Stimulated activated memory B cell treated with anti-CD40 and anti-IgM and Interleukin-4, amounts not matched to agents 10 μg/mL and 1 μg/mL and 100 μg/mL, for 72 hours (primary cell): ENCODE results near the gene KRCC1.
"Not testable (repeated sequence)": the region's sequence is repeated elsewhere in the genome, so short reads cannot be mapped to it uniquely, and the experiment has no call there.

Experiments used
- ATAC-seq: fragments of 150-1000 bp; cut with Tn5 transposase; 2 replicates; pipeline ENCODE4 v1.10.0; 2021
- H3K27ac Mint-ChIP-seq: one replicate; pipeline ENCODE4 v1.8.0; 2022; ENCODE audit warnings: mild to moderate bottlenecking, mixed read lengths
- H3K27me3 Mint-ChIP-seq: one replicate; pipeline ENCODE4 v1.8.0; 2022; ENCODE audit warnings: mixed read lengths
- H3K36me3 Mint-ChIP-seq: one replicate; pipeline ENCODE4 v1.8.0; 2022; ENCODE audit warnings: mixed read lengths
- H3K4me1 Mint-ChIP-seq: one replicate; pipeline ENCODE4 v1.8.0; 2022; ENCODE audit warnings: mixed read lengths
- H3K4me3 Mint-ChIP-seq: one replicate; pipeline ENCODE4 v1.8.0; 2022; ENCODE audit warnings: mild to moderate bottlenecking, moderate library complexity, mixed read lengths
- H3K9me3 Mint-ChIP-seq: one replicate; pipeline ENCODE4 v1.8.0; 2022; ENCODE audit warnings: mixed read lengths

KRCC1 gene

GRCh38 chr2:88036182-88036581 lies 19.4 kb downstream of the KRCC1 start:
- no peaks in the 10 kb centered on the region for H3K27me3 Mint-ChIP-seq
- no peak for ATAC-seq
- peaks cover 34% of the 10 kb centered on the region for H3K4me1 Mint-ChIP-seq
- H3K4me3 Mint-ChIP-seq = no peak overlapping the region
- H3K36me3 Mint-ChIP-seq = peaks cover 40% of the 10 kb centered on the region
- peaks cover 8% of the 10 kb centered on the region for H3K9me3 Mint-ChIP-seq
- H3K27ac Mint-ChIP-seq = peak overlapping the region; percentile 37

DNA sequence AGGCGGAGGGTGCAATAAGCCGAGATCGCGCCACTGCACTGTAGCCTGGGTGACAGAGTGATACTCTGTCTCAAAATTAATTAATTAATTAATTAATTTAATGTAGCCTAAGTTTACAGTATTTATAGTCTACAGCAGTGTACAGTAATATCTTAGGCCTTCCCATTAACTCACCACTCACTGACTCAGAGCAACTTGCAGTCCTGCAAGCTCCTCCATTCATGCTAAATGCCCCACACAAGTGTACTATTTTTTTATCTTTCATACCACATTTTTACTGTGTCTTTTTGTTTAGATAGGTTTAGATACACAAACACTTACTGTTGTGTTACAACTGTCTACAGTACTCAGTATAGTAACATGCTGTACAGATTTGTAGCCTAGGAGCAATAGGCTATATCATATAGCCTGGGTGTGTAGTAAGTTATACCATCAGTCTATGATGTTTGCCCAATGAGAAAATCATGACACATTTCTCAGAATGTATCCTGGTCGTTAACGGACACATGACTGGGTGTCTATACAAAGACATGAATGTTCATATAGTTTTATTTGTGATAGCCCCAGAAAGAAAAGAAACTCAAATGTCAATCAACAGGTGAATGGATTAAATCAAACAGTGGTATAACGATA lies 23.4 kb downstream of the KRCC1 start:
- H3K4me1 Mint-ChIP-seq = peaks cover 34% of the 10 kb centered on the region
- peaks cover 46% of the 10 kb centered on the region for H3K36me3 Mint-ChIP-seq
- H3K9me3 Mint-ChIP-seq = no peaks in the 10 kb centered on the region
- H3K27ac Mint-ChIP-seq = no peak overlapping the region
- ATAC-seq = no peak
- H3K27me3 Mint-ChIP-seq = no peaks in the 10 kb centered on the region
- no peak overlapping the region for H3K4me3 Mint-ChIP-seq

- H3K36me3 Mint-ChIP-seq = peaks cover 30% of the 10 kb centered on the region
- no peaks in the 10 kb centered on the region for H3K27me3 Mint-ChIP-seq
- H3K4me1 Mint-ChIP-seq = peaks cover 22% of the 10 kb centered on the region
- no peak overlapping the region for H3K4me3 Mint-ChIP-seq
- ATAC-seq = peak; percentile 74
- H3K27ac Mint-ChIP-seq = peak overlapping the region; percentile 91
- no peaks in the 10 kb centered on the region for H3K9me3 Mint-ChIP-seq
These were observed 26.7 kb downstream of the KRCC1 start for GRCh38 chr2:88028931-88029330.

- peak overlapping the region; percentile 72 for H3K4me3 Mint-ChIP-seq
- H3K27ac Mint-ChIP-seq = peak overlapping the region; percentile 91
- H3K9me3 Mint-ChIP-seq = no peaks in the 10 kb centered on the region
- H3K4me1 Mint-ChIP-seq = peaks cover 22% of the 10 kb centered on the region
- H3K36me3 Mint-ChIP-seq = peaks cover 30% of the 10 kb centered on the region
- no peaks in the 10 kb centered on the region for H3K27me3 Mint-ChIP-seq
- ATAC-seq = peak; percentile 83
These were observed 27.7 kb downstream of the KRCC1 start for GRCh38 chr2:88027697-88028389.

- Mint-ChIP-seq H3K27ac (no peak overlapping the region), H3K4me1 (peaks cover 22% of the 10 kb centered on the region), H3K36me3 (peaks cover 22% of the 10 kb centered on the region), H3K27me3 (no peaks in the 10 kb centered on the region), H3K9me3 (no peaks in the 10 kb centered on the region), H3K4me3 (no peak overlapping the region)
- ATAC-seq = no peak
These were observed 31.1 kb downstream of the KRCC1 start for GRCh38 chr2:88024509-88024908.

DNA sequence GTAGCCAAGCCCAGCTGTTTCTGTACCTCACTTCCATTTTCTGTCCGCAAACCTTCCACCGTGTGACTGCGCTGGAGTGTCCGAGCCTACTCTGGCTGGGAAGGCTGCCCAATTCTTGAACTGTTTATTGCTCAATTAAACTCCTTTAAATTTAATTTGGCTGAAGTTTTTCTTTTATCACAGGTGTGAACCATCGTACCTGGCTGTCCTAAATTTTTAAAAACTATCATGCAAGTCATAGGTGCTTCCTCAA lies 33.0 kb downstream of the KRCC1 start:
- peaks cover 6% of the 10 kb centered on the region for H3K9me3 Mint-ChIP-seq
- peaks cover 16% of the 10 kb centered on the region for H3K4me1 Mint-ChIP-seq
- no peak overlapping the region for H3K4me3 Mint-ChIP-seq

DNA sequence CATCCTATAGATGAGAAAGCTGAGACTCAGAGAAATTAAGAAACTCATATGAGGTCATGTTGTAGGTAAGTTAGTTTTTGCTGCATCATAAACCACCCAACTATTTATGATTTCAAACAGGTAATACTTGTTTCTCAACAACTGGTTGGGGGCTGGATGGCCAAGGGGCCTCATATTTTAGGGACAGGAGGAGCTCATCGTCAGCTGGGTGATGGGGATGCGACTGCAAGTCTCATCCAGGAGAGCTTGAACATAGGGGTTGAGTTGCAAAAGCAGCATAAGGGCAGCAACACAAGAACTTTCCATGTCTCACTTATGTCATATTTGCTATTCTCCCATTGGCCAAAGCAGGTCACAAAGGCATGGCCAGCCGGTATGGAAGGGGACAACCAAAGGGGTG lies 35.6 kb downstream of the KRCC1 start:
- H3K27ac Mint-ChIP-seq = no peak overlapping the region
- H3K4me3 Mint-ChIP-seq = no peak overlapping the region
- peaks cover 9% of the 10 kb centered on the region for H3K36me3 Mint-ChIP-seq
- peaks cover 16% of the 10 kb centered on the region for H3K4me1 Mint-ChIP-seq
- ATAC-seq = no peak
- H3K9me3 Mint-ChIP-seq = peaks cover 6% of the 10 kb centered on the region
- H3K27me3 Mint-ChIP-seq = no peaks in the 10 kb centered on the region

More for the DNA sequence above, 33.0 kb downstream of the KRCC1 start:
- Mint-ChIP-seq H3K27me3 (no peaks in the 10 kb centered on the region), H3K36me3 (peaks cover 12% of the 10 kb centered on the region), H3K27ac (no peak overlapping the region)
- ATAC-seq = no peak

- H3K9me3 Mint-ChIP-seq = peaks cover 6% of the 10 kb centered on the region
- no peaks in the 10 kb centered on the region for H3K27me3 Mint-ChIP-seq
- H3K4me1 Mint-ChIP-seq = peaks cover 23% of the 10 kb centered on the region
- H3K36me3 Mint-ChIP-seq = peaks cover 9% of the 10 kb centered on the region
- no peak overlapping the region for H3K4me3 Mint-ChIP-seq
- ATAC-seq = no peak
- no peak overlapping the region for H3K27ac Mint-ChIP-seq
These were observed 36.7 kb downstream of the KRCC1 start for GRCh38 chr2:88018909-88019308.

- not testable (repeated sequence) for ATAC-seq, H3K27me3 Mint-ChIP-seq
These were observed 37.3 kb downstream of the KRCC1 start for GRCh38 chr2:88018077-88018805.

DNA sequence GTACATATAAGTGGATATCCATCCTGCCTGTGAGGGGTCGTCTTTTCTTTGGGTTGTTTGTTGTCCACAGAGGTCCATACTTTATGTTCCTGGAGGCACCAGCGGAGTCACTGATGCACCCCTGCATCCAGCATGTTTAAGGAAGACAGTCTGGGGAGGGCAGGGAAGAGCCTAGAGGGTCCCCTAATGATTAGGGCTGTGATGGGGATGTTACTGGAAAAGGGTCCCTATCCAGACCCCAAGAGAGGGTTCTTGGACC lies 37.9 kb downstream of the KRCC1 start:
- Mint-ChIP-seq H3K4me1 (peaks cover 23% of the 10 kb centered on the region), H3K27ac (peak overlapping the region; percentile 99), H3K4me3 (peak overlapping the region; percentile 97)
- H3K36me3 Mint-ChIP-seq, H3K9me3 Mint-ChIP-seq, ATAC-seq, H3K27me3 Mint-ChIP-seq: not testable (repeated sequence)

More at GRCh38 chr2:88018077-88018805, 37.3 kb downstream of the KRCC1 start:
- H3K36me3 Mint-ChIP-seq, H3K9me3 Mint-ChIP-seq: not testable (repeated sequence)
- peak overlapping the region; percentile 99 for H3K27ac Mint-ChIP-seq
- peaks cover 23% of the 10 kb centered on the region for H3K4me1 Mint-ChIP-seq
- H3K4me3 Mint-ChIP-seq = peak overlapping the region; percentile 97

- H3K27ac Mint-ChIP-seq = peak overlapping the region; percentile 99
- no peaks in the 10 kb centered on the region for H3K27me3 Mint-ChIP-seq
- H3K4me3 Mint-ChIP-seq = peak overlapping the region; percentile 97
- H3K4me1 Mint-ChIP-seq = peaks cover 23% of the 10 kb centered on the region
- peaks cover 6% of the 10 kb centered on the region for H3K9me3 Mint-ChIP-seq
- ATAC-seq = peak; percentile 76
- peaks cover 9% of the 10 kb centered on the region for H3K36me3 Mint-ChIP-seq
These were observed 38.4 kb downstream of the KRCC1 start for GRCh38 chr2:88016960-88017779.

DNA sequence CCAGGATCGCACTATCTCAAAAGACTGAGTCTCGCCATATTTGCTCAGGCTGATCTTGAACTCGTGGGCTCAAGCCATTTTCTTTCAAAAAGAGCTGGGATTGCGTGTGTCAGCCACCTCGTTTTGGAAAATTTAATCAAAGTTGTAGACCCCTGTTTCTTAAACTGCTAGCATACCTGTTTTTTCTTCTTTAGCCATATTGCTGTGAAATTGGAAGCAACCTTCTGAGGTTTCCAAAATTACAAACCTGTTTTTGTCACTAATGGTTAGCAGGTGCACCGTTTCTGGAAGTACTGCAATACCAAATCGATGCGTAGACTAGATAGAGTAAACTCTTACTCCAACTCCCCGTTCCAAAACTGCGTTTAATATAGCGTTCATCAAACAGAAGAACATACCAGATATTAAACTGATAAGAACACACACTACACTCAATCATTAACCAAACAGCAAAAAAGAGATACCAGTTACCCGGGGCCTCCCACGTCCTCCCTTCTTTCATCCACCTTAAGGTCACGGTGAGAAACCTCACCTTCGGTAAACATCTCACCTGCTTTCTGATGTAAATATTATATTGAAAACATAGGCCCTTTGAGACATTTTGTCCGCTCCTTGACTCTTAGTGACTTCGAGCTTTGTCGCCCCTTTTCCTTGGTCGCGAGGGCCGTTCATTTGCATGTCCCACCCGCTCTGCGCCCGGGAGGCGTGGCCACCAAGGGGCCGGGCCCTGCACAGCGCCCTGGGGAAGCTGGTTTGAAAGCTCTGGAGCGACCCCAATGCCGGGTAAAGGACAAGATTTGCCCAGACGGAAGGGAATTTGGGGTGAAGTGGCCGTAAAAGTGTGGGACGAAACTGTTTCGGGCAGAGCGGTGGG lies 39.3 kb downstream of the KRCC1 start, which contains the start of gene RNU2-63P:
RNU2-63P (minus strand) TSS at position 462 of the 874 bp plus-strand sequence.
- Mint-ChIP-seq H3K9me3 (peaks cover 6% of the 10 kb centered on the region), H3K4me3 (peak within 1 kb of the TSS; percentile 97), H3K27me3 (no peaks in the 10 kb centered on the region), H3K36me3 (peaks cover 9% of the 10 kb centered on the region), H3K27ac (peak within 1 kb of the TSS; percentile 99), H3K4me1 (peaks cover 23% of the 10 kb centered on the region)
- ATAC-seq = peak; percentile 91

DNA sequence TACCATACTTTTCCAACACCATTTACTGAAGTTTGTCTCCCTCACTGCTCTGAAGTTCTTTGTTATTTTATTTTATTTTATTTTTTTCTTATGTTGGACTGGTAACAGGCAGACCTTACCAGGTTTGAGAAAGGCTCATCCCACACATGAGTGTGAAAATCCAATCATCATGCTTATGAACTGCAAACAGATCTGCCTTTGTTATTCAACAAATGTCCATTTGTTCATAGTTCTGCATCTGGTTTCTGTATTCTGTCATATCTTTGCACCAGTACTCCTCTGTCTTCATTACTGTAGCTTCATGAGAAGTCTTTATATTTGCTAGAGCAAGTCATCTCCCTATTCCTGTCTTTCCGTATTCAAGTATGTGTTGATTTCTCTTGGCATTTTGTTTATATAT lies 44.6 kb downstream of the KRCC1 start:
- Mint-ChIP-seq H3K9me3 (no peaks in the 10 kb centered on the region), H3K27ac (no peak overlapping the region), H3K4me3 (no peak overlapping the region), H3K4me1 (peaks cover 7% of the 10 kb centered on the region), H3K36me3 (no peaks in the 10 kb centered on the region), H3K27me3 (no peaks in the 10 kb centered on the region)
- ATAC-seq = no peak

- Mint-ChIP-seq H3K4me1 (peaks cover 7% of the 10 kb centered on the region), H3K27ac (no peak overlapping the region), H3K9me3 (no peaks in the 10 kb centered on the region), H3K27me3 (no peaks in the 10 kb centered on the region), H3K4me3 (no peak overlapping the region), H3K36me3 (no peaks in the 10 kb centered on the region)
- no peak for ATAC-seq
These were observed 45.4 kb downstream of the KRCC1 start for GRCh38 chr2:88010136-88010535.
